HepG2 (cell line): Measurements from ENCODE around the gene ITGA2. TPM values are rescaled to one million over a fixed set of nuclear protein-coding genes. Genes with fewer than 3 reads are reported as not detected.

ENCODE experiments used
- ATAC-seq: fragments of 200-7000 bp; cut with Tn5 transposase; 3 replicates; pipeline ENCODE4 v1.9.1; 2020; ENCODE audit warnings: mild to moderate bottlenecking, moderate library complexity
- BruUV-seq: library from RNA; stranded (reverse); fragments of 400-500 nt; replicated peaks from 2 replicates; lab custom pipeline; 2021; lab: Mats Ljungman, UMichigan
- CTCF ChIA-PET: fragments of 300-600 bp; formaldehyde crosslinking; extraction: SDS; loops from one replicate; lab custom pipeline; 2021; ENCODE audit warnings: low total read pairs, inconsistent platforms, low intra/inter-chr PET ratio; lab: Yijun Ruan, JAX
- POLR2A ChIA-PET: fragments of 350-600 bp; sonication (Branson Sonifier 250); formaldehyde crosslinking; loops from one replicate; lab custom pipeline; 2020; ENCODE audit warnings: antibody characterized with exemption, inconsistent platforms; lab: Yijun Ruan, JAX
- DNase-seq: peaks from one replicate; pipeline ENCODE4 v3.0.0-alpha.2; 2015; ENCODE audit warnings: low spot score
- FAIRE-seq: peaks from 3 replicates; lab custom pipeline; 2011; peaks lifted over from hg19 to GRCh38; lab: Jason Lieb, UNC
- H2AFZ ChIP-seq: one replicate; pipeline ENCODE4 v1.6.1; 2011; ENCODE audit warnings: low read length, inconsistent platforms
- H3K27ac ChIP-seq: fragments of 300-600 bp; 3 replicates; pipeline ENCODE4 v1.8.0; 2011; ENCODE audit warnings: mixed run types, mild to moderate bottlenecking, mixed read lengths, low read length, inconsistent platforms; ENCODE audit not compliant: insufficient read depth; ENCODE audit errors: extremely low read length
- H3K27me3 ChIP-seq, 2 experiments: fragments of 200-600 bp in 1 of 2; 2 replicates in 1 of 2; 3 replicates in 1 of 2; pipeline versions ENCODE4 v1.6.0 to v1.8.0; 2011; ENCODE audit warnings: low read length in 2 of 2, mild to moderate bottlenecking in 2 of 2, moderate library complexity in 2 of 2, inconsistent platforms in 1 of 2; ENCODE audit not compliant: insufficient read depth in 2 of 2, control insufficient read depth in 1 of 2
- H3K36me3 ChIP-seq, 2 experiments: fragments of 200-600 bp in 1 of 2; replicated peaks in 1 of 2; 2 replicates in 1 of 2; 3 replicates in 1 of 2; pipeline versions ENCODE4 v1.5.1 to v1.8.0; 2011; ENCODE audit warnings: low read length in 2 of 2, inconsistent platforms in 1 of 2; ENCODE audit not compliant: insufficient read depth in 2 of 2, control insufficient read depth in 1 of 2
- H3K4me1 ChIP-seq: 2 replicates; pipeline ENCODE4 v1.5.1; 2012; ENCODE audit warnings: low read length, inconsistent platforms; ENCODE audit not compliant: insufficient read depth
- H3K4me2 ChIP-seq: 2 replicates; pipeline ENCODE4 v1.6.0; 2011; ENCODE audit warnings: low read depth, low read length, inconsistent platforms
- H3K4me3 ChIP-seq, 3 experiments: fragments of 200-600 bp in 1 of 3; sonication (generic), shearing (Covaris generic) in 1 of 3; replicated peaks in 1 of 3; 2 replicates each; pipeline ENCODE4 v1.5.1; 2011 to 2016; ENCODE audit warnings: low read length in 3 of 3, inconsistent platforms in 2 of 3, low read depth in 2 of 3, mild to moderate bottlenecking in 2 of 3, control low read depth in 1 of 3, mixed read lengths in 1 of 3; ENCODE audit not compliant: insufficient read depth in 1 of 3
- H3K79me2 ChIP-seq: one replicate; pipeline ENCODE4 v1.6.1; 2011; ENCODE audit warnings: low read length, inconsistent platforms; ENCODE audit not compliant: insufficient read depth
- H3K9ac ChIP-seq: 2 replicates; pipeline ENCODE4 v1.6.0; 2011; ENCODE audit warnings: mild to moderate bottlenecking, low read depth, low read length, inconsistent platforms; ENCODE audit not compliant: insufficient read depth
- H3K9me3 ChIP-seq: 2 replicates; pipeline ENCODE4 v1.5.1; 2012; ENCODE audit warnings: mild to moderate bottlenecking, low read length
- H4K20me1 ChIP-seq: 2 replicates; pipeline ENCODE4 v1.6.0; 2011; ENCODE audit warnings: inconsistent platforms, mild to moderate bottlenecking, low read length, moderate library complexity; ENCODE audit not compliant: insufficient read depth
- CERS6 ChIP-seq: sonication (generic); formaldehyde crosslinking; IDR thresholded peaks from 2 replicates; pipeline ENCODE4 v1.5.0; 2020; ENCODE audit warnings: missing genetic modification reagents
- HDAC6 ChIP-seq: fragments of 200-600 bp; sonication (generic); IDR thresholded peaks from 2 replicates; pipeline ENCODE4 v1.7.0; 2017; ENCODE audit warnings: mild to moderate bottlenecking, antibody characterized with exemption, low read length, low read depth
- TFE3 ChIP-seq: IDR thresholded peaks from 2 replicates; pipeline ENCODE4 v1.6.1; 2016
- ZNF407 ChIP-seq: sonication (generic); formaldehyde crosslinking; IDR thresholded peaks from one replicate; pipeline ENCODE4 v1.5.1; 2020; ENCODE audit warnings: mild to moderate bottlenecking, missing genetic modification reagents; ENCODE audit errors: not compliant biosample characterization
- ZNF567 ChIP-seq: sonication (generic); formaldehyde crosslinking; IDR thresholded peaks from 2 replicates; pipeline ENCODE4 v1.8.1; 2023; ENCODE audit warnings: mild to moderate bottlenecking, missing genetic modification reagents, borderline replicate concordance
- ZNF672 ChIP-seq: sonication (generic); formaldehyde crosslinking; IDR thresholded peaks from 2 replicates; pipeline ENCODE4 v1.8.1; 2022; ENCODE audit warnings: missing genetic modification reagents
- WGBS: methylation state at CpG from one replicate; pipeline ENCODE4 v1.1.6; 2017; ENCODE audit warnings: low lambda C conversion rate; 5-methylcytosine and 5-hydroxymethylcytosine counted together
- in situ Hi-C: cut with HindIII; loops from 2 replicates; pipeline ENCODE4 v1.10.0; 2017; ENCODE audit warnings: low pct_unique_long_range_greater_than_20kb; ENCODE audit not compliant: extremely low pct_ligation_motif_present
- intact Hi-C: fragments of 100-400 bp; cut with micrococcal nuclease; formaldehyde crosslinking; loops from one replicate; pipeline ENCODE4 v1.10.0; 2022; ENCODE audit not compliant: unreplicated experiment
- polyA plus RNA-seq, 8 experiments: library from polyadenylated mRNA; depleted of rRNA in 3 of 8; stranded (reverse) in 7 of 8; unstranded in 1 of 8; fragments of >200 nt; fragmentation: Illumina TruSeq in 4 of 8; extraction: Trizol in 4 of 8; gene quantifications; 2 replicates each; pipeline versions ENCODE4 v1.2.1 to v1.2.3, GENCODE V29; 2011 to 2016; ENCODE audit warnings: low read depth in 4 of 8, missing spikeins in 1 of 8, mixed read lengths in 1 of 8; ENCODE audit not compliant: insufficient read depth in 1 of 8
- total RNA-seq, 5 experiments: library from RNA; depleted of rRNA; stranded (reverse); fragments of >200 nt; fragmentation: Illumina TruSeq; extraction: Trizol; gene quantifications; 2 replicates each; pipeline ENCODE4 v1.2.3, GENCODE V29; 2016; ENCODE audit warnings: low read depth in 1 of 5

ITGA2 gene
- total and polyA plus RNA-seq, 2 of the 13 experiments (the other 11 are each of a cell fraction or from before 2014, with no cell fraction given), result 15.8 to 58.3 TPM

- 37% methylated on average over 1 of the region's 1 CpG for WGBS
- no peaks in the 10 kb centered on the region for H3K27me3 ChIP-seq
- in situ Hi-C loops (no loop called here), intact Hi-C loops (loop anchor here (2.0 kb wide), 1 partner anchor 34 kb away; no protein-coding TSS in a partner anchor)
- peak overlapping the region; percentile 82 for H3K27ac ChIP-seq
- ChIA-PET CTCF (no interaction called here), POLR2A (interaction anchor here (0.9 to 2.5 kb wide), 7 partner anchors 8 to 113 kb away, joined by 3 to 14 read pairs (median 4); partner anchors contain the start of genes ITGA2 and MOCS2)
- H3K36me3 ChIP-seq, result peaks cover 0 to 36% of the 10 kb centered on the region in 2 experiments; a peak in 4 of 5 replicates
- peak overlapping the region; percentile 12 to 47 (median 25); a peak in 3 of 6 replicates for H3K4me3 ChIP-seq
- no peak overlapping the region for H2AFZ ChIP-seq
- H3K4me2 ChIP-seq, result peak overlapping the region; percentile 80
- H3K9me3 ChIP-seq, result no peaks in the 10 kb centered on the region
- peaks cover 100% of the 10 kb centered on the region for H3K4me1 ChIP-seq
- no TSS peak for BruUV-seq
- peak overlapping the region; percentile 69 for H3K9ac ChIP-seq
- TF ChIP-seq CERS6 (CRISPR knock-in tag) (no peak), HDAC6 (0 out of 2 replicates have a peak, but pooled peaks have one; percentile 53), ZNF672 (CRISPR knock-in tag) (no peak), TFE3 (CRISPR knock-in tag) (no peak), ZNF567 (CRISPR knock-in tag) (no peak), ZNF407 (CRISPR knock-in tag) (no peak)
- H3K79me2 ChIP-seq, result peaks cover 97% of the 10 kb centered on the region
- DNase-seq, result no peak
- peaks cover 5% of the 10 kb centered on the region; the same call in 1 of the 2 replicates for H4K20me1 ChIP-seq
- ATAC-seq, result peak; percentile 5; the same call in 2 of the 3 replicates
- no peak for FAIRE-seq
Measured at GRCh38 chr5:52996979-52997378, 7.8 kb downstream of the ITGA2 start.
